ENCODE measurements around the gene GPR39. TPM values are rescaled to one million over a fixed set of nuclear protein-coding genes. Genes with fewer than 3 reads are reported as not detected.

The GPR39 gene
- total and polyA plus RNA-seq, 8 donors, result 0.87 to 16.0 (median 5.5) TPM; not detected in 1

- DNase-seq, result no peak
- intact Hi-C loops (cut with DNase I; ENCODE audit: low total_unique reads), result no loop called here
- Histone ChIP-seq H3K4me3 (no peak overlapping the region), H3K36me3 (peaks cover 0 to 4% (median 2%) of the 10 kb centered on the region in 4 donors), H3K9me3 (peaks cover 4 to 76% (median 55%) of the 10 kb centered on the region in 4 donors), H3K27ac (no peak overlapping the region), H3K27me3 (no peaks in the 10 kb centered on the region), H3K4me1 (no peaks in the 10 kb centered on the region)
- TF ChIP-seq, protein P1, sequence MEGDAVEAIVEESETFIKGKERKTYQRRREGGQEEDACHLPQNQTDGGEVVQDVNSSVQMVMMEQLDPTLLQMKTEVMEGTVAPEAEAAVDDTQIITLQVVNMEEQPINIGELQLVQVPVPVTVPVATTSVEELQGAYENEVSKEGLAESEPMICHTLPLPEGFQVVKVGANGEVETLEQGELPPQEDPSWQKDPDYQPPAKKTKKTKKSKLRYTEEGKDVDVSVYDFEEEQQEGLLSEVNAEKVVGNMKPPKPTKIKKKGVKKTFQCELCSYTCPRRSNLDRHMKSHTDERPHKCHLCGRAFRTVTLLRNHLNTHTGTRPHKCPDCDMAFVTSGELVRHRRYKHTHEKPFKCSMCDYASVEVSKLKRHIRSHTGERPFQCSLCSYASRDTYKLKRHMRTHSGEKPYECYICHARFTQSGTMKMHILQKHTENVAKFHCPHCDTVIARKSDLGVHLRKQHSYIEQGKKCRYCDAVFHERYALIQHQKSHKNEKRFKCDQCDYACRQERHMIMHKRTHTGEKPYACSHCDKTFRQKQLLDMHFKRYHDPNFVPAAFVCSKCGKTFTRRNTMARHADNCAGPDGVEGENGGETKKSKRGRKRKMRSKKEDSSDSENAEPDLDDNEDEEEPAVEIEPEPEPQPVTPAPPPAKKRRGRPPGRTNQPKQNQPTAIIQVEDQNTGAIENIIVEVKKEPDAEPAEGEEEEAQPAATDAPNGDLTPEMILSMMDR (IDR thresholded peaks at IDR 0.05), result no peak
- TF ChIP-seq POLR2A (IDR thresholded peaks at IDR 0.05) (no peak), POLR2AphosphoS5 (IDR thresholded peaks at IDR 0.05) (no peak), EP300 (IDR thresholded peaks at IDR 0.05) (no peak)
- 78 to 84% (median 83%) methylated on average over 8 to 9 of the region's 9 CpGs for WGBS, 5 donors
These were observed 52.4 kb downstream of the GPR39 start for GRCh38 chr2:132468821-132469675.

GRCh38 chr2:132470746-132471145 is 54.1 kb downstream of the GPR39 start:
- Histone ChIP-seq H3K36me3 (peaks cover 0 to 4% (median 2%) of the 10 kb centered on the region in 4 donors), H3K27ac (no peak overlapping the region), H3K27me3 (no peaks in the 10 kb centered on the region), H3K4me3 (no peak overlapping the region), H3K4me1 (no peaks in the 10 kb centered on the region), H3K9me3 (peaks cover 4 to 59% (median 40%) of the 10 kb centered on the region in 4 donors)
- no peak for TF ChIP-seq POLR2AphosphoS5 (IDR thresholded peaks at IDR 0.05)
- TF ChIP-seq, protein P1 (IDR thresholded peaks at IDR 0.05), result no peak
- TF ChIP-seq EP300 (IDR thresholded peaks at IDR 0.05), result no peak
- 62 to 90% (median 84%) methylated on average over 2 of the region's 2 CpGs for WGBS, 5 donors
- intact Hi-C loops (cut with DNase I; ENCODE audit: low total_unique reads), result no loop called here
- DNase-seq, result no peak

GRCh38 chr2:132473174-132473883 is 56.7 kb downstream of the GPR39 start:
- 30 to 70% (median 53%) methylated on average over 2 of the region's 2 CpGs for WGBS, 5 donors
- no peak overlapping the region for H3K4me3 ChIP-seq
- peaks cover 0 to 11% (median 8%) of the 10 kb centered on the region in 4 donors for H3K4me1 ChIP-seq
- no peak overlapping the region for H3K27ac ChIP-seq
- intact Hi-C loops (cut with DNase I; ENCODE audit: low total_unique reads), result no loop called here
- H3K27me3 ChIP-seq, result no peaks in the 10 kb centered on the region
- H3K36me3 ChIP-seq, result no peaks in the 10 kb centered on the region
- peaks cover 4 to 33% (median 16%) of the 10 kb centered on the region in 4 donors for H3K9me3 ChIP-seq
- no peak for DNase-seq
- TF ChIP-seq, protein P1 (IDR thresholded peaks at IDR 0.05), result no peak
- no peak for TF ChIP-seq EP300 (IDR thresholded peaks at IDR 0.05)
- TF ChIP-seq POLR2A (IDR thresholded peaks at IDR 0.05), result no peak
- no peak for TF ChIP-seq POLR2AphosphoS5 (IDR thresholded peaks at IDR 0.05)

DNA sequence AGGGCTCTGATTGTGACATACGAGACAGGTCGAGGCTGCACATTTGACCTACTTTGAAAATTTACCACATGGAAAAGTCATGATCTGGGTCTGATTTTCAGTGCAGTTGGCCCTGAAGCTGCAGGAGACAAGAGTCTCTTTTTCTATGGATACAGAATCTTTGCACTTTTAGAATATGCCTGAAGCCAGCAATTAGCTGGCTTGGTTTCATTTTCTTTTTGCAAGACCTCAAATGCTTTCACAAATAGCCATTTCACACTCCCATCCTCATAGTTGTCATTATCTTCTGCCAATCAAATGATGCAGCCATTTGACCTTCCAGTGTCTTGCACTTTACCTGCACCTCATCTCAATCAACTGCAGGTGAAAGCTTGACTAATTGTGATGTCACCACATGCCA is 59.0 kb downstream of the GPR39 start:
- no peaks in the 10 kb centered on the region for H3K36me3 ChIP-seq
- DNase-seq, result no peak

More for the DNA sequence above, 59.0 kb downstream of the GPR39 start:
- H3K4me3 ChIP-seq, result no peak overlapping the region
- 88 to 100% (median 92%) methylated on average over 2 of the region's 2 CpGs for WGBS, 5 donors
- H3K27ac ChIP-seq, result no peak overlapping the region
- intact Hi-C loops (cut with DNase I; ENCODE audit: low total_unique reads), result no loop called here
- H3K4me1 ChIP-seq, result peaks cover 0 to 23% (median 16%) of the 10 kb centered on the region in 4 donors
- peaks cover 0 to 11% (median 0%) of the 10 kb centered on the region in 4 donors for H3K9me3 ChIP-seq
- no peaks in the 10 kb centered on the region for H3K27me3 ChIP-seq
- TF ChIP-seq, protein P1 (IDR thresholded peaks at IDR 0.05), result no peak
- TF ChIP-seq POLR2AphosphoS5 (IDR thresholded peaks at IDR 0.05) (no peak), EP300 (IDR thresholded peaks at IDR 0.05) (no peak), POLR2A (IDR thresholded peaks at IDR 0.05) (no peak)
